ENCODE data around the gene USO1. TPM values are rescaled to one million over a fixed set of nuclear protein-coding genes. Genes with fewer than 3 reads are reported as not detected.

Gene USO1
- total RNA-seq, 1 experiment from 2014 or later: 110 TPM

DNA sequence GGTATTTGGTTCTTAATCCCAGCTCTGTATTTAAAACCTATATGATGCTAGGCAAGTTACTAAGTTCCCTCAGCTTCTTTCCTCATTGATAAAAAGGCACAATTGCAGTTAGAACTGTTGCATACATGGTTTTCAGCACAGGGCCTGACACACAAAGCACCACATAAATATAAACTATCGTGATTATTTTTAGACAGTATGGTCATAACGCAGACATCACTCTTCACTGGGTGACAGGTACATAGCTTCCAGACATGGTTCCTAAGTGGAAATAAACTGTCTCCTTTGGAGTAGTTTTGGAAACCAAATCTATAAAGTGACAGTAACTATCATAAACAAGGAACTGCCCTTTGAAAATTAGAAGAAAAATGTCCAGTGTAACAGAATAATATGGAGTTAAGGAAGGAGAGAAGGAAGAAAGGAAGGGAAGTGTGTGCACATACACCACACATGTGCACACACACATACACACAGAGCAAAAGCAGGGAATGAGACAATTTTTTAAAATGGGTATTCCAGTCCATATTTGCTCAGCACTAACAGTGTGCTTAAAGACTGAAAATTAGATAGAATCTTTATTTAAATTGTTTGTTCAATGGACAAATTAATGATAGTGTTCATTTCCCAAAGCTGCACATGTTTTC, 38.7 kb upstream of the USO1 start:
- Histone ChIP-seq H3K56ac (ENCODE audit: insufficient read length, low read depth, low read length) (no peak overlapping the region), H3K4me1 (ENCODE audit: insufficient read depth, low read length) (no peaks in the 10 kb centered on the region), H3K27ac (ENCODE audit: insufficient read length, low read depth, low read length) (no peak overlapping the region), H3K79me2 (ENCODE audit: insufficient read depth, low read length) (peaks cover 3% of the 10 kb centered on the region; the same call in 1 of the 2 replicates), H2BK15ac (ENCODE audit: low read depth, low read length) (no peak overlapping the region), H3T11ph (ENCODE audit: low read length) (no peak overlapping the region), H2AFZ (ENCODE audit: low read length) (no peak overlapping the region), H2BK120ac (ENCODE audit: low read depth, low read length, poor library complexity, severe bottlenecking) (no peak overlapping the region), H2BK12ac (ENCODE audit: insufficient read length, low read depth, low read length) (no peak overlapping the region), H3K14ac (ENCODE audit: insufficient read depth, low read length) (no peak overlapping the region), H4K20me1 (ENCODE audit: control insufficient read depth, insufficient read depth, insufficient read length) (no peaks in the 10 kb centered on the region), H3K4ac (ENCODE audit: low read depth, low read length) (no peak overlapping the region), H3K4me2 (ENCODE audit: insufficient read depth, insufficient read length, low read length) (no peak overlapping the region), H3K23ac (ENCODE audit: insufficient read length, low read depth, low read length) (no peak overlapping the region), H2BK20ac (ENCODE audit: low read depth, low read length, poor library complexity, severe bottlenecking) (no peak overlapping the region), H3K79me1 (ENCODE audit: insufficient read depth, low read depth, low read length, poor library complexity, severe bottlenecking) (no peaks in the 10 kb centered on the region), H3K18ac (ENCODE audit: insufficient read length, low read depth, low read length) (no peak overlapping the region), H2AK5ac (ENCODE audit: insufficient read length, low read length) (no peak overlapping the region), H4K91ac (ENCODE audit: insufficient read length, low read depth, low read length) (no peak overlapping the region), H3K9ac (ENCODE audit: extremely low read depth, insufficient read length, low read length) (no peak overlapping the region), H4K5ac (ENCODE audit: insufficient read length, low read depth, low read length) (no peak overlapping the region), H4K8ac (replicated peaks; ENCODE audit: insufficient read length, low read depth, low read length) (no peak overlapping the region), H3K23me2 (ENCODE audit: insufficient read length, low read depth, low read length, poor library complexity, severe bottlenecking) (no peaks in the 10 kb centered on the region), H2BK5ac (ENCODE audit: insufficient read length, low read length) (no peak overlapping the region), H3K27me3 (ENCODE audit: insufficient read depth, low read length) (no peaks in the 10 kb centered on the region), H3K9me3 (ENCODE audit: control insufficient read depth, low read depth, low read length) (no peaks in the 10 kb centered on the region)
- no CpG with 5 or more reads among the region's 2 CpGs for WGBS (ENCODE audit: extremely low coverage, insufficient read length, low lambda C conversion rate)
- TF ChIP-seq, protein P1, sequence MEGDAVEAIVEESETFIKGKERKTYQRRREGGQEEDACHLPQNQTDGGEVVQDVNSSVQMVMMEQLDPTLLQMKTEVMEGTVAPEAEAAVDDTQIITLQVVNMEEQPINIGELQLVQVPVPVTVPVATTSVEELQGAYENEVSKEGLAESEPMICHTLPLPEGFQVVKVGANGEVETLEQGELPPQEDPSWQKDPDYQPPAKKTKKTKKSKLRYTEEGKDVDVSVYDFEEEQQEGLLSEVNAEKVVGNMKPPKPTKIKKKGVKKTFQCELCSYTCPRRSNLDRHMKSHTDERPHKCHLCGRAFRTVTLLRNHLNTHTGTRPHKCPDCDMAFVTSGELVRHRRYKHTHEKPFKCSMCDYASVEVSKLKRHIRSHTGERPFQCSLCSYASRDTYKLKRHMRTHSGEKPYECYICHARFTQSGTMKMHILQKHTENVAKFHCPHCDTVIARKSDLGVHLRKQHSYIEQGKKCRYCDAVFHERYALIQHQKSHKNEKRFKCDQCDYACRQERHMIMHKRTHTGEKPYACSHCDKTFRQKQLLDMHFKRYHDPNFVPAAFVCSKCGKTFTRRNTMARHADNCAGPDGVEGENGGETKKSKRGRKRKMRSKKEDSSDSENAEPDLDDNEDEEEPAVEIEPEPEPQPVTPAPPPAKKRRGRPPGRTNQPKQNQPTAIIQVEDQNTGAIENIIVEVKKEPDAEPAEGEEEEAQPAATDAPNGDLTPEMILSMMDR (conservative IDR thresholded peaks at IDR 0.05): no peak
- H3K36me3 Mint-ChIP-seq (ENCODE audit: insufficient read depth in 1 of 3, low read depth in 3 of 3): peaks cover 42 to 57% (median 43%) of the 10 kb centered on the region in 3 experiments
- H3K4me1 Mint-ChIP-seq: peaks cover 3 to 8% of the 10 kb centered on the region in 2 experiments; a peak in 2 of 4 replicates
- no peak overlapping the region for H3K4me3 Mint-ChIP-seq
- peaks cover 6 to 10% of the 10 kb centered on the region in 2 experiments; a peak in 4 of 5 replicates for H3K9me3 Mint-ChIP-seq
- no peak for DNase-seq
- H3K27ac Mint-ChIP-seq: no peak overlapping the region; a peak in 1 of 7 replicates
- H3K27me3 Mint-ChIP-seq (ENCODE audit: low read depth): no peaks in the 10 kb centered on the region

Data from H9 (cell line).